NCI-H1436 (cell line): ENCODE data around the gene ZNF780A.
"Not testable (repeated sequence)": the region's sequence is repeated elsewhere in the genome, so short reads cannot be mapped to it uniquely, and the experiment has no call there.

Experiments used
- DNase-seq: peaks from one replicate; lab custom pipeline; 2025; lab: John Stamatoyannopoulos, UW

Gene ZNF780A

GRCh38 chr19:40084948-40085347, 5.8 kb downstream of the ZNF780A start:
- no peak for DNase-seq

GRCh38 chr19:40081411-40081810, 9.3 kb downstream of the ZNF780A start:
- DNase-seq = no peak

GRCh38 chr19:40080289-40080688, 10.5 kb downstream of the ZNF780A start:
- no peak for DNase-seq

GRCh38 chr19:40078377-40078776, 12.4 kb downstream of the ZNF780A start:
- DNase-seq = no peak

- DNase-seq = no peak
Measured at GRCh38 chr19:40070058-40070457, 20.7 kb downstream of the ZNF780A start.

GRCh38 chr19:40059624-40060023, 31.1 kb downstream of the ZNF780A start:
- DNase-seq = no peak

- no peak for DNase-seq
Measured at GRCh38 chr19:40057166-40057565, 33.6 kb downstream of the ZNF780A start.

GRCh38 chr19:40056505-40056904, 34.2 kb downstream of the ZNF780A start:
- no peak for DNase-seq

- peak; percentile 39 for DNase-seq
Measured at GRCh38 chr19:40055832-40056504, 34.8 kb downstream of the ZNF780A start, which contains the start of gene ZNF780B. Gene ZNF780B, minus strand, starts transcription at chr19:40056231. Its CDS starts 5,899 bp downstream, at chr19:40050332.

- no peak for DNase-seq
Measured at GRCh38 chr19:40055049-40055448, 35.7 kb downstream of the ZNF780A start.

GRCh38 chr19:40054632-40055031, 36.1 kb downstream of the ZNF780A start:
- no peak for DNase-seq

- no peak for DNase-seq
Measured at GRCh38 chr19:40053491-40053890, 37.3 kb downstream of the ZNF780A start.

- DNase-seq = not testable (repeated sequence)
Measured at GRCh38 chr19:40041718-40042117, 49.0 kb downstream of the ZNF780A start.

- not testable (repeated sequence) for DNase-seq
Measured at GRCh38 chr19:40038047-40038446, 52.7 kb downstream of the ZNF780A start.

GRCh38 chr19:40035996-40036395, 54.7 kb downstream of the ZNF780A start:
- DNase-seq = no peak

GRCh38 chr19:40033989-40034560, 56.7 kb downstream of the ZNF780A start:
- no peak for DNase-seq

- DNase-seq = no peak
Measured at GRCh38 chr19:40026597-40026970, 64.2 kb downstream of the ZNF780A start.

GRCh38 chr19:40025938-40026596, 64.7 kb downstream of the ZNF780A start:
- no peak for DNase-seq

- DNase-seq = no peak
Measured at GRCh38 chr19:40023969-40024368, 66.8 kb downstream of the ZNF780A start.
